Measurements from ENCODE around the gene SHC1.

Gene SHC1

GRCh38 chr1:154923695-154924094 is 46.9 kb downstream of the SHC1 start:
- H3K4me2 ChIP-seq (ENCODE audit: insufficient read depth, low read length) = no peak overlapping the region
- H4K20me1 ChIP-seq (ENCODE audit: insufficient read depth, low read length) = no peaks in the 10 kb centered on the region
- H3K79me2 ChIP-seq (ENCODE audit: insufficient read depth, low read length) = no peaks in the 10 kb centered on the region
- DNase-seq = no peak
- H3K27ac ChIP-seq (ENCODE audit: low read length) = no peak overlapping the region
- H2AFZ ChIP-seq (ENCODE audit: low read depth, low read length) = no peak overlapping the region
- H3K9ac ChIP-seq (ENCODE audit: low read depth, low read length) = no peak overlapping the region
- no peak for TF ChIP-seq CTCF (IDR thresholded peaks at IDR 0.05; ENCODE audit: borderline replicate concordance, extremely low read depth, low read length, poor library complexity, severe bottlenecking)
- TF ChIP-seq EZH2 (IDR thresholded peaks at IDR 0.05; ENCODE audit: borderline replicate concordance, low read depth, low read length, severe bottlenecking) = no peak
- no peaks in the 10 kb centered on the region for H3K4me1 ChIP-seq (ENCODE audit: insufficient read depth, low read length)
- ATAC-seq (ENCODE audit: insufficient read depth, low read depth) = no peak
- H3K27me3 ChIP-seq (ENCODE audit: insufficient read depth, low read length, poor library complexity) = no peaks in the 10 kb centered on the region
- H3K9me3 ChIP-seq (ENCODE audit: insufficient read depth, low read length, severe bottlenecking) = no peaks in the 10 kb centered on the region
- peaks cover 30% of the 10 kb centered on the region for H3K36me3 ChIP-seq (ENCODE audit: insufficient read depth, low read length)
- H3K4me3 ChIP-seq (ENCODE audit: low read depth in 1 of 2, low read length in 2 of 2) = no peak overlapping the region

- no peaks in the 10 kb centered on the region for H3K27me3 ChIP-seq (ENCODE audit: insufficient read depth, low read length, poor library complexity)
- DNase-seq (no peak), ATAC-seq (ENCODE audit: insufficient read depth, low read depth) (no peak)
- H3K4me2 ChIP-seq (ENCODE audit: insufficient read depth, low read length) = no peak overlapping the region
- no peaks in the 10 kb centered on the region for H3K36me3 ChIP-seq (ENCODE audit: insufficient read depth, low read length)
- no peak overlapping the region for H3K9ac ChIP-seq (ENCODE audit: low read depth, low read length)
- no peak overlapping the region for H3K4me3 ChIP-seq (ENCODE audit: low read depth in 1 of 2, low read length in 2 of 2)
- H3K9me3 ChIP-seq (ENCODE audit: insufficient read depth, low read length, severe bottlenecking) = no peaks in the 10 kb centered on the region
- no peaks in the 10 kb centered on the region for H4K20me1 ChIP-seq (ENCODE audit: insufficient read depth, low read length)
- H3K4me1 ChIP-seq (ENCODE audit: insufficient read depth, low read length) = no peaks in the 10 kb centered on the region
- H3K27ac ChIP-seq (ENCODE audit: low read length) = no peak overlapping the region
- no peaks in the 10 kb centered on the region for H3K79me2 ChIP-seq (ENCODE audit: insufficient read depth, low read length)
- no peak for TF ChIP-seq EZH2 (IDR thresholded peaks at IDR 0.05; ENCODE audit: borderline replicate concordance, low read depth, low read length, severe bottlenecking)
- TF ChIP-seq CTCF (IDR thresholded peaks at IDR 0.05; ENCODE audit: borderline replicate concordance, extremely low read depth, low read length, poor library complexity, severe bottlenecking) = no peak
- no peak overlapping the region for H2AFZ ChIP-seq (ENCODE audit: low read depth, low read length)
These were observed 57.3 kb downstream of the SHC1 start for GRCh38 chr1:154913273-154913672.

GRCh38 chr1:154912755-154913154 is 57.8 kb downstream of the SHC1 start:
- Histone ChIP-seq H4K20me1 (ENCODE audit: insufficient read depth, low read length) (no peaks in the 10 kb centered on the region), H2AFZ (ENCODE audit: low read depth, low read length) (no peak overlapping the region), H3K4me1 (ENCODE audit: insufficient read depth, low read length) (no peaks in the 10 kb centered on the region), H3K27me3 (ENCODE audit: insufficient read depth, low read length, poor library complexity) (no peaks in the 10 kb centered on the region), H3K79me2 (ENCODE audit: insufficient read depth, low read length) (no peaks in the 10 kb centered on the region), H3K4me2 (ENCODE audit: insufficient read depth, low read length) (no peak overlapping the region), H3K9me3 (ENCODE audit: insufficient read depth, low read length, severe bottlenecking) (no peaks in the 10 kb centered on the region), H3K9ac (ENCODE audit: low read depth, low read length) (no peak overlapping the region), H3K36me3 (ENCODE audit: insufficient read depth, low read length) (no peaks in the 10 kb centered on the region), H3K27ac (ENCODE audit: low read length) (no peak overlapping the region), H3K4me3 (ENCODE audit: low read depth in 1 of 2, low read length in 2 of 2) (no peak overlapping the region)
- DNase-seq (no peak), ATAC-seq (ENCODE audit: insufficient read depth, low read depth) (no peak)
- TF ChIP-seq EZH2 (IDR thresholded peaks at IDR 0.05; ENCODE audit: borderline replicate concordance, low read depth, low read length, severe bottlenecking) (no peak), CTCF (IDR thresholded peaks at IDR 0.05; ENCODE audit: borderline replicate concordance, extremely low read depth, low read length, poor library complexity, severe bottlenecking) (no peak)

Data from DND-41 (cell line).